Muscle layer of duodenum (tissue), 2 donors: ENCODE results near the gene TEPSIN.

ENCODE experiments used
- H3K27ac ChIP-seq: one replicate; pipeline ENCODE4 v1.7.0; 2013; ENCODE audit warnings: mild to moderate bottlenecking, low read length
- H3K27me3 ChIP-seq: one replicate; pipeline ENCODE4 v1.7.0; 2013; ENCODE audit warnings: low read depth, mild to moderate bottlenecking, control low read depth, low read length
- H3K36me3 ChIP-seq, 2 donors: one replicate each; pipeline ENCODE4 v1.7.0; 2013; ENCODE audit warnings: low read length in 2 of 2, control low read depth in 1 of 2, mild to moderate bottlenecking in 1 of 2; ENCODE audit not compliant: insufficient read depth in 2 of 2, control insufficient read depth in 1 of 2
- H3K4me1 ChIP-seq, 2 donors: one replicate each; pipeline ENCODE4 v1.7.0; 2013; ENCODE audit warnings: low read length in 2 of 2, mild to moderate bottlenecking in 2 of 2, control low read depth in 1 of 2, moderate library complexity in 1 of 2; ENCODE audit not compliant: insufficient read depth in 2 of 2, control insufficient read depth in 1 of 2
- H3K4me3 ChIP-seq, 2 donors: one replicate each; pipeline ENCODE4 v1.7.0; 2013; ENCODE audit warnings: low read length in 2 of 2, low read depth in 1 of 2, mild to moderate bottlenecking in 1 of 2
- H3K9me3 ChIP-seq, 2 donors: one replicate each; pipeline ENCODE4 v1.7.0; 2013; ENCODE audit warnings: low read length in 2 of 2, control low read depth in 1 of 2, mild to moderate bottlenecking in 1 of 2; ENCODE audit not compliant: control insufficient read depth in 1 of 2
- donor health status: healthy.

The TEPSIN gene

DNA sequence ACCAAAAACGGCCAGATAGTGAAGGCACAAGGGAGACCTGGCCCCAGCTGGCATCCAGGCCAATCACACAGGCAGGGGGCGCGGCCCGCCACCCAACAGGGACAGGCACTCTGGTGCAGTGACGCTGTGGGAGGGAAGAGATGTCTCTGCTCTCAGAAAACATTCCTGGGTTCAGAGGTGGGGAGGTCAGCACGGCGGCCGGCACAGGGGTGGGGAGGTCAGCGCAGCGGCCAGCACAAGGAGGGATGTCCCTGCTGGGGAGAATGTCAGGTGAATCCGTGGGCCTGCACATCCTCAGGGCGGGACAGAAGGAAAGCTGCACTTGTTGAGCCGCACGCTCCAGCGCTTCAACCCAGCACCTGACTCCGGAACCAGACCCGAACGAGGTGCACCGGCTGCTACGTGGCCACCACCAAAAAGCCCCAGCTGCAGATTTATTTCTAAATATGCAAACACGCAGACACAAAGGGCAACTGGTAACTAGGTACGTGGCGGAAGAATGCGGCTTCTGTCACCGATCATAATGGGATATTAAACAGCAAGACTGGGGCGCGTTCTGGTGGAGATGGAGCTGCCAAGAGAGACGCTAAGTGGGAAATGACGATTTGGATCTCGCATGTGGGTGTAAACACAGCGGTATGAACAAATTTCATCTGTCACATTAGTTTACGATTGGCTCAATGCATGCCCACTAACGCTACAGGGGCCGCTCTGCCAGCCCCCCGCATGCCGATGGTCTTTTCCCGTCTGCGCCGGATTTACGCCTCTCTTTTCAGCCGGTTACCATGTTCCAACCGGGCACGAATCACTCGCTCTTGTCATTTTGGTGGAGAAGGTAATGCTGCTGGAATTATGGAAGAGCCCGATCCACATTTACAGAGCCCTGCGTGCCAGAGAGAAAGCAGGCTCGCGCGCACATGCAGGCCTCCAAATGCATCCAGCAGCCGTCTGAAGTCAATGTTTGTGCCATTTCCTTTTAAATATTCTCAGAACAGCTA, 40.7 kb upstream of the TEPSIN start:
- H3K9me3 ChIP-seq, result no peaks in the 10 kb centered on the region
- H3K4me1 ChIP-seq, result peaks cover 0 to 18% of the 10 kb centered on the region in 2 donors
- no peak overlapping the region for H3K27ac ChIP-seq
- peaks cover 20 to 40% of the 10 kb centered on the region in 2 donors for H3K36me3 ChIP-seq
- H3K27me3 ChIP-seq, result no peaks in the 10 kb centered on the region
- no peak overlapping the region for H3K4me3 ChIP-seq

DNA sequence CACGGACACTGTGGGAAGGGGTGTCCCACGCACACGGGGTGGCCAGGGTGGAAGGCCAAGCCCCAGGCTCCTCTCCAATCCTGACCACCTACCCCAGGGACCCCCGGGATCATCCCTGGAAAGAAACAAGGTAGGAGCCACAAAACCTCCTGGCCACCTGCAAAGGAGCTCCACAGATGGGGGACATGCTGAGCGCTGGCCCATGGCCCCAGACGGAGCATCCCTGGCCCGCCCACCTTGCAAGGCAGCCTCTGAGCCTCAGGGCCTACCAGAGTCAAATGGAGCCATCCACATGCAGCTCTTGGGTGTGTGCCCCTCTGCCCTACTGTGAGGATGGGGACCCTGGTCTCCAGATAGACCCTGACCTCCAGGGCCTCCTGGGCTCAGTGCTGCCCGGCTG, 40.0 kb upstream of the TEPSIN start:
- Histone ChIP-seq H3K4me3 (no peak overlapping the region), H3K4me1 (peaks cover 0 to 17% of the 10 kb centered on the region in 2 donors), H3K9me3 (no peaks in the 10 kb centered on the region), H3K27ac (no peak overlapping the region), H3K36me3 (peaks cover 20 to 47% of the 10 kb centered on the region in 2 donors), H3K27me3 (no peaks in the 10 kb centered on the region)

DNA sequence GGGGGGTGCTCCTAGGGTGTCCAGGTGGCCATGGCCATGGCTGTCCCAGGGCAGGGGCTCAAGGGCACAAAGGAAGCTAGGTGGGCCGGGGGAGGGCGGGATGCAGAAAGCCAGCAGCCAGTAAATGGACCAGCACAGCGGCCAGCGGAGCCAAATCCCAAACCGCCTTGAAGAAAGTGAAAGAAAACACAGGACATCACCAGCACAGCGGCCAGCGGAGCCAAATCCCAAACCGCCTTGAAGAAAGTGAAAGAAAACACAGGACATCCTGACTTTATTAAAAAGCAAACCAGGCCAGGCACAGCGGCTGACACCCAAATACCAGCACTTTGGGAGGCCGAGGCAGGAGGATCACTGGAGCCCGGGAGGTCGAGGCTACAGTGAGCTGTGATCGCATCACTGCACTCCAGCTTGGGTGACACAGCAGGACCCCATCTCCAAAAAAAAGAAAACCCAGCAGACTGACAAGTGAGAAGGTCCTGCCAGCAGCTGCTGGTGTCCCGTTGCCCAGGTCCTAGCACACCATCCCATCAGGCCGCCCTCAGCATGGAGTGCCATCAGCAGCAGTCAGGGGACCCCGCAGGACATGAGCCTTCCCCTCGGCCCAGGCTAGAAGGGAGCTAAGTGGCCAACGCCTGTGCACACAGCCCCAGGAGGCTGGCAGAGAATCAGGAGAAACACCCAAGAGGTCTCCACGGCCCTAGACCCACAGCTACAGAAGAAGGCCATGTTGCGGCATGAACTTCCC, 39.3 kb upstream of the TEPSIN start:
- peaks cover 26 to 47% of the 10 kb centered on the region in 2 donors for H3K36me3 ChIP-seq
- H3K27ac ChIP-seq, result no peak overlapping the region
- no peaks in the 10 kb centered on the region for H3K9me3 ChIP-seq
- H3K4me3 ChIP-seq, result peak overlapping the region in 1 of 2 donors; percentile 5
- H3K4me1 ChIP-seq, result peaks cover 0 to 17% of the 10 kb centered on the region in 2 donors
- H3K27me3 ChIP-seq, result no peaks in the 10 kb centered on the region

DNA sequence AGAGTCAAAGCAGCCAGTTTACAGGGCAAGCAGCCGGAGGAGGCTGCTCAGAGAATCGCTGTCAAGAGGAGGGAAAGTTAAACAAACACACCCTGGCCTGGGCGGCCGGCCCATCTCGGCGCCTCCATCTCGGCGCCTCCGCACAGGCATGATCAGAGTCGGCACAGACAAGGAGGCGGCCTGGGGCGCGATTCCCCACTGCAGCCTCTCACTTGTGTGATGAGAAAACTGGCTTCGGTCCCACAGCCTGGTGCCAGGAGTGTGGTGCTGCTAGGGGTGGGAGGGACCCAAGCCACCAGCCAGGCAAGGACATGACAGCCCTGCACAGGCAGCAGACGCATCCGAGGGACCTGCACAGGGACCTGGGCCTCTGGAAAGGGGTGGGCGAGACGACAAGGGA, 38.6 kb upstream of the TEPSIN start:
- H3K36me3 ChIP-seq, result peaks cover 33 to 49% of the 10 kb centered on the region in 2 donors
- H3K27ac ChIP-seq, result no peak overlapping the region
- peak overlapping the region in 1 of 2 donors; percentile 5 for H3K4me3 ChIP-seq

DNA sequence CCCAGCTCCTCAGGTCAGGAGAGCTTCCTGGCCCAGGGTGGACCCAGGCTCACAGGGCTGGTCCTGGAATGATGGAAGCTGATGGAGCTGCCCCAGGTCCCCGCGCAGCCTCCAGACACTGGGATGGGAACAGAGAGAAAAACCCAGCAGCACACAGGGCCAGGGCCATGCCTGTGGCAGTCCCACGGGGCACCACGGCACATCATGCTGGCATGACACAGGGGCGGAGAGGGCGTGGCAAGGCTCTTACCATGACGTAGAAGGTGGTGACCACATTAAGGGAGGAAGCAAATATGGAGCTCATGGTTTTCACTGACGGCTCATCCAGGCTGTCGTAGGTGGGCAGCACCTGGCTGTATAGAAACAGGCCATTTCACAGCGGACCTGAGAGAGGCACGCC, 37.9 kb upstream of the TEPSIN start:
- Histone ChIP-seq H3K4me1 (peaks cover 0 to 17% of the 10 kb centered on the region in 2 donors), H3K9me3 (no peaks in the 10 kb centered on the region), H3K27me3 (no peaks in the 10 kb centered on the region), H3K36me3 (peaks cover 35 to 52% of the 10 kb centered on the region in 2 donors), H3K4me3 (no peak overlapping the region), H3K27ac (no peak overlapping the region)

More for the DNA sequence above, 38.6 kb upstream of the TEPSIN start:
- Histone ChIP-seq H3K4me1 (peaks cover 0 to 17% of the 10 kb centered on the region in 2 donors), H3K9me3 (no peaks in the 10 kb centered on the region), H3K27me3 (no peaks in the 10 kb centered on the region)

DNA sequence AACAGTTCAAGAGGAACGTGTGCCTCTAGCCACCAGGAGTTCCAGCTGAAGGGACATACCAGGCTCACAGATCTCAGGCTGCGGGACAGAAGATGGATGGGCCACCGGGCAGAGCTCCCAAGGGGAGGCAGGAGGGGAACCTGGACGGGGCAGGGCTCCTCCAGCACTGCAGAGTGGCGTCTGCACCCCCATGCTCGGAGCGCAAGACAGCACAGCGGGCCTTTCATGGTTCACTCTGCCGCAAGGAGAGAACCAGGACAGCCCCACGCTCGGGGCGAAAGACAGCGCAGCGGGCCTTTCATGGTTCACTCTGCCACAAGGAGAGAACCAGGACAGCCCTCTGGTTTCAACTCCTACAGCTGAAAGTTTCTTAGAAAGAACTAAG, 35.6 kb upstream of the TEPSIN start:
- H3K4me3 ChIP-seq, result no peak overlapping the region
- no peaks in the 10 kb centered on the region for H3K27me3 ChIP-seq
- peaks cover 0 to 17% of the 10 kb centered on the region in 2 donors for H3K4me1 ChIP-seq
- peaks cover 34 to 60% of the 10 kb centered on the region in 2 donors for H3K36me3 ChIP-seq
- H3K27ac ChIP-seq, result no peak overlapping the region
- no peaks in the 10 kb centered on the region for H3K9me3 ChIP-seq

DNA sequence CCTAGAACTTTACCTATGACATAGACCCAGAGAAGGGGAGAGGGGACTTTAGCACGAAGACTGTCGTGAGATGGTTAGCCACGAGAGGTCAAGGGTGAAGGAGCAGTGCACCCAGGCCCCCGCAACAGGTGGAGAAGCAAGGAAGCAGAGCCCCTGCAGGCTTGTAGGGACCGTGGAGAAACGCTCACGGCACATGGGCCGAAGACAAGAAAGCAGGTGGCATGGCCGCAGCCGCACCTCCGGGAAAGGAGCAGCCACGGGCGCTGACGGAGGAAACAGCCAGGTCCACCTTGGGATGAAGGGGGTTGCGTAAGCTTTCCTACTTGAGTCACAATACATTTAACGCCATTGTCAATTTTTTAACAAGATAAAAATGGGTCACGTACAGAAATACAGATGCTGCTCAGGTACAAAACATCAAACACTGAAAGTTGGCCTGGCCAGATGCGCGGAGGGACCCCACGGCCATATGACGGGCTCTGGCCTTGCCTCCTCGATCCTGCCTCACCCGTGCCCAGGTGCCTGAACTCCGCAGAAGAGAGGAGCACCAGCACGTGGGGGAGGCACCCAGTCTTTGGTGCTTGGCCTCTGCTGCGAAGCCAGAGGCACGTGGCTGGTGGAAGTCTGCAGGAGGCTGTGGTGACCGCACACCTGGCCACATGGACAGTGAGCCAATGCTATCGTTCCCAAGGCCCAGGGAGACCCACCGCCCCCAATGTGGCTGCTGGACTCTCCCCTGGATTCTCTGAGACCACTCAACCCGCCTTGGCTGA, 35.0 kb upstream of the TEPSIN start:
- H3K27ac ChIP-seq, result no peak overlapping the region
- no peak overlapping the region for H3K4me3 ChIP-seq
- H3K36me3 ChIP-seq, result peaks cover 35 to 60% of the 10 kb centered on the region in 2 donors
- H3K9me3 ChIP-seq, result no peaks in the 10 kb centered on the region
- H3K4me1 ChIP-seq, result peaks cover 0 to 14% of the 10 kb centered on the region in 2 donors
- no peaks in the 10 kb centered on the region for H3K27me3 ChIP-seq

DNA sequence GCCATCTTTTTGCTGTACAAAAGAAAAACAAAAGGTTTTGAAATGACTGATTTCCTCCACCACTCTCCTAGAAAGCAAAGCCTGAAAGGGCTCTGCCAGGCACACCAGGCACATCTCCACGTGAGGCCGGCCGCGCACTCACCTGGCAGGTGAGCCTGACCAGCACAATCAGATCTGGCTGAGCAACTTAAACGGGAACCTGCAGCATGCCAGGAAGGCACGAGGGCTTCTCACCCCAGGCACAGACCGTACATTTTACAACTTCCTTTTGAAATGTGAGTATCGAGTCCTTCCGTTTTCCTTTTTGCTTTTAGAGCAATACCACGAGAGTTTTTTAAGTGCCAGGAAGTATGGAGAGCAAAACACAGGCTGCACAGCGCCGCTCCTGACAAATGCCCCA, 33.8 kb upstream of the TEPSIN start:
- no peaks in the 10 kb centered on the region for H3K9me3 ChIP-seq
- peaks cover 41 to 56% of the 10 kb centered on the region in 2 donors for H3K36me3 ChIP-seq
- no peak overlapping the region for H3K27ac ChIP-seq
- peaks cover 0 to 7% of the 10 kb centered on the region in 2 donors for H3K4me1 ChIP-seq
- no peaks in the 10 kb centered on the region for H3K27me3 ChIP-seq
- no peak overlapping the region for H3K4me3 ChIP-seq

DNA sequence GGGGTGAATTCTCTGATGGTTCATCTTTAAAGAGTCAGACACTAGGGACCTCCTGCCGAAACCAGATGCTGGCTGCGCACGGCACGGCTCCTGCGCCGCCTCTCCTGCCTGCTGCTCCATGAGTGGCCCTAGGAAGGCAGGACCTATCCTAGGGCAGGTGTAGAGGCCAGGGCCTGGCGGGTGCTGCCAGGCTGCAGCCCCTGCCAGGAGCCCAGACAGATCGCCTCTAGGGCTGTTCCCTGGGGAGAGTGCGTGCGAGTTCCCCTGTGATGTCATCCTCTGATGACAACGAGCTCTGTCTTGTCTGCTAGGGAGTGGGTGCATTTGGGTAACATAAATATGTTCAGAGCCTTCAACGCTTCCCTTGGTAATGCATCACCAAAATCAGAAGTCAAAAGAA, 32.4 kb upstream of the TEPSIN start:
- Histone ChIP-seq H3K27me3 (no peaks in the 10 kb centered on the region), H3K9me3 (no peaks in the 10 kb centered on the region), H3K4me1 (no peaks in the 10 kb centered on the region), H3K4me3 (no peak overlapping the region), H3K36me3 (peaks cover 37 to 60% of the 10 kb centered on the region in 2 donors), H3K27ac (no peak overlapping the region)

DNA sequence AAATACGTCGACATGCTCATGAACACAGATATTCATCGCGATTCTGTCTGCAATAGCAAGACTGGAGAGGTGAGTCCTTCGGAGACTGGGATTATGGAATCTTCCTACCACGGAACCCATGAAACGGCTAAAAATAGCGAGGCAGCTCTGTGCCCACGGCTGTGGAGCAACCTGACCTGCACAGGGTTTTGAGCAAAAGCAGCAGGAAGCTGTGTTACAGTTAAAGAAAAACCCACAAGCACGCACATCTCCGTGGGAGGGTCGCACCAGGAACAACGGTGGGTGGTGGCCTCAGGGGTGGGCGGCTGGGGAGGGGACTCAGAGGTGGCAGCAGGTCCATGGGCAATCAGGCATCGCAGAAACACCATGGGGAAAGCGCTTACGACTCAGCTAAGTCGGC, 31.4 kb upstream of the TEPSIN start:
- Histone ChIP-seq H3K4me1 (no peaks in the 10 kb centered on the region), H3K9me3 (no peaks in the 10 kb centered on the region), H3K27me3 (no peaks in the 10 kb centered on the region), H3K4me3 (no peak overlapping the region), H3K36me3 (peaks cover 38 to 61% of the 10 kb centered on the region in 2 donors), H3K27ac (no peak overlapping the region)
